Raji (cell line): ENCODE data around the gene GNB5.

Experiments used
- POLR2A ChIP-seq: IDR thresholded peaks from 2 replicates; pipeline ENCODE4 v1.6.1; 2011; ENCODE audit warnings: low read depth, low read length, control low read depth; ENCODE audit not compliant: insufficient read depth

GNB5 gene

GRCh38 chr15:52115598-52116427 lies 75.4 kb downstream of the GNB5 start:
- TF ChIP-seq POLR2A: no peak

GRCh38 chr15:52114261-52115055 lies 76.7 kb downstream of the GNB5 start:
- TF ChIP-seq POLR2A: no peak

- no peak for TF ChIP-seq POLR2A
These were observed 77.5 kb downstream of the GNB5 start for GRCh38 chr15:52113708-52114107.

GRCh38 chr15:52113235-52113634 lies 78.0 kb downstream of the GNB5 start:
- TF ChIP-seq POLR2A: no peak

GRCh38 chr15:52112203-52112750 lies 78.9 kb downstream of the GNB5 start:
- TF ChIP-seq POLR2A: no peak

- no peak for TF ChIP-seq POLR2A
These were observed 79.5 kb downstream of the GNB5 start for GRCh38 chr15:52111517-52112202.

GRCh38 chr15:52109559-52110451 lies 81.4 kb downstream of the GNB5 start:
- no peak for TF ChIP-seq POLR2A

- TF ChIP-seq POLR2A: no peak
These were observed 84.0 kb downstream of the GNB5 start for GRCh38 chr15:52107238-52107637.

GRCh38 chr15:52106641-52107040 lies 84.6 kb downstream of the GNB5 start:
- TF ChIP-seq POLR2A: no peak

GRCh38 chr15:52105846-52106245 lies 85.3 kb downstream of the GNB5 start:
- no peak for TF ChIP-seq POLR2A

GRCh38 chr15:52104532-52105004 lies 86.6 kb downstream of the GNB5 start:
- TF ChIP-seq POLR2A: no peak

GRCh38 chr15:52103217-52104207 lies 87.7 kb downstream of the GNB5 start:
- TF ChIP-seq POLR2A: no peak

GRCh38 chr15:52102463-52102862 lies 88.7 kb downstream of the GNB5 start:
- no peak for TF ChIP-seq POLR2A

- TF ChIP-seq POLR2A: no peak
These were observed 89.5 kb downstream of the GNB5 start for GRCh38 chr15:52101542-52102323.
